PFSK-1 (cell line): ENCODE results near the gene PRKACA.

ENCODE experiments used
- POLR2AphosphoS5 ChIP-seq: IDR thresholded peaks from 2 replicates; pipeline ENCODE4 v1.6.1; 2012; ENCODE audit warnings: low read depth, mild to moderate bottlenecking, control low read depth, low read length, moderate library complexity
- SIN3A ChIP-seq: IDR thresholded peaks from 2 replicates; pipeline ENCODE4 v1.6.1; 2012; ENCODE audit warnings: mild to moderate bottlenecking, low read length, moderate library complexity, borderline replicate concordance; ENCODE audit not compliant: insufficient read depth
- TAF1 ChIP-seq: IDR thresholded peaks from 2 replicates; pipeline ENCODE4 v1.6.1; 2012; ENCODE audit warnings: low read length, control low read depth, borderline replicate concordance; ENCODE audit not compliant: insufficient read depth

- TF ChIP-seq SIN3A, result no peak
- no peak for TF ChIP-seq POLR2AphosphoS5
- TF ChIP-seq TAF1, result no peak
Measured at GRCh38 chr19:14113762-14114414, 3.7 kb downstream of the PRKACA start.
